GM12801 (cell line): ENCODE results near the gene SGSM2.

Experiments used
- CTCF ChIP-seq: IDR thresholded peaks from one replicate; pipeline ENCODE4 v1.5.1; 2011; ENCODE audit warnings: control low read depth; ENCODE audit not compliant: insufficient read length; ENCODE audit errors: extremely low read depth

SGSM2 gene

GRCh38 chr17:2319051-2319450 is 18.2 kb upstream of the SGSM2 start:
- TF ChIP-seq CTCF: no peak

GRCh38 chr17:2321399-2321798 is 15.9 kb upstream of the SGSM2 start:
- no peak for TF ChIP-seq CTCF

- TF ChIP-seq CTCF: no peak
These were observed 13.5 kb upstream of the SGSM2 start for GRCh38 chr17:2323629-2324314.

- TF ChIP-seq CTCF: no peak
These were observed 6.0 kb upstream of the SGSM2 start for GRCh38 chr17:2331303-2331702.

GRCh38 chr17:2335726-2336214 is 1.5 kb upstream of the SGSM2 start:
- no peak for TF ChIP-seq CTCF

- TF ChIP-seq CTCF: no peak
These were observed 968 bp upstream of the SGSM2 start, which contains the start of gene TSR1 for GRCh38 chr17:2336215-2336851. Gene TSR1, minus strand, starts transcription at chr17:2336457. Its CDS starts 30 bp downstream, at chr17:2336427.

- no peak for TF ChIP-seq CTCF
These were observed 428 bp downstream of the SGSM2 start for GRCh38 chr17:2337544-2338314.
